IgD-negative memory B cell (primary cell): ENCODE data around the gene GOPC. TPM values are rescaled to one million over a fixed set of nuclear protein-coding genes. Genes with fewer than 3 reads are reported as not detected.
"Not testable (repeated sequence)": the region's sequence is repeated elsewhere in the genome, so short reads cannot be mapped to it uniquely, and the experiment has no call there.

Experiments
- H3K27ac Mint-ChIP-seq, 3 donors: one replicate each; pipeline ENCODE4 v1.8.0; 2020 to 2022; ENCODE audit warnings: mild to moderate bottlenecking in 3 of 3, mixed read lengths in 3 of 3, moderate library complexity in 1 of 3
- H3K27me3 Mint-ChIP-seq: one replicate; pipeline ENCODE4 v1.8.0; 2021; ENCODE audit warnings: mixed read lengths
- H3K36me3 Mint-ChIP-seq: one replicate; pipeline ENCODE4 v1.8.0; 2020; ENCODE audit warnings: mild to moderate bottlenecking, mixed read lengths
- H3K4me1 Mint-ChIP-seq, 3 donors: one replicate each; pipeline ENCODE4 v1.8.0; 2020 to 2022; ENCODE audit warnings: mixed read lengths in 3 of 3, mild to moderate bottlenecking in 1 of 3
- H3K4me3 Mint-ChIP-seq, 4 donors: one replicate each; pipeline ENCODE4 v1.8.0; 2020 to 2022; ENCODE audit warnings: mild to moderate bottlenecking in 4 of 4, mixed read lengths in 4 of 4, moderate library complexity in 3 of 4
- H3K9me3 Mint-ChIP-seq, 3 donors: one replicate each; pipeline ENCODE4 v1.8.0; 2020 to 2021; ENCODE audit warnings: mixed read lengths in 3 of 3, mild to moderate bottlenecking in 1 of 3
- polyA plus RNA-seq: library from polyadenylated mRNA; unstranded; fragments of 300-500 nt; fragmentation: Illumina TruSeq; gene quantifications from one replicate; pipeline ENCODE4 v1.2.3, GENCODE V29; 2021

GOPC gene
- polyA plus RNA-seq, 1 donor from 2014 or later = 12.3 TPM

GRCh38 chr6:117521791-117522502, 80.4 kb downstream of the GOPC start:
- no peak overlapping the region for H3K27ac Mint-ChIP-seq
- peaks cover 9% of the 10 kb centered on the region for H3K27me3 Mint-ChIP-seq
- no peak overlapping the region for H3K4me3 Mint-ChIP-seq
- no peaks in the 10 kb centered on the region for H3K36me3 Mint-ChIP-seq
- no peaks in the 10 kb centered on the region for H3K9me3 Mint-ChIP-seq
- H3K4me1 Mint-ChIP-seq = no peaks in the 10 kb centered on the region

- Mint-ChIP-seq H3K27ac (no peak overlapping the region), H3K4me3 (no peak overlapping the region), H3K9me3 (no peaks in the 10 kb centered on the region), H3K27me3 (peaks cover 6% of the 10 kb centered on the region), H3K4me1 (no peaks in the 10 kb centered on the region), H3K36me3 (no peaks in the 10 kb centered on the region)
These were observed 81.5 kb downstream of the GOPC start for GRCh38 chr6:117520603-117521395.

DNA sequence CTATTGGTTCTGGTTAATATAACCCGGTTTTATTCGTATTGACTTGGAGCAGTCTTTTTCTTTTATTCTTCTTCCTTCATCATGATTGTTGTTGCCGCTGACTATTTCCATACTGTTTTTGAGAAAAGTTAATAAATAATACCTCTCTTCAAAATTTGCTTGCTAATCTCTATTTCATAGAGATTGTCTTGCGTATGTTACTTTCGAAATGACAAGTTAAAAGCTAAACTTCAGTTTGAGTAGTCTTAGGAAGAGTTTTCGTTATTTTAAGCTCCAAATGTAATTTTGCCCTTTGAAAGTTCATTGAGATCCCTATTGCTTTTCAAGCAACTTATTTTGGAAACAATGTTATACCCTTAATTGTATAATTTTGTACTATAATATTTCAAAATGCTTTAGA, 83.4 kb downstream of the GOPC start:
- no peak overlapping the region for H3K4me3 Mint-ChIP-seq
- no peaks in the 10 kb centered on the region for H3K4me1 Mint-ChIP-seq
- peaks cover 4% of the 10 kb centered on the region for H3K27me3 Mint-ChIP-seq
- no peak overlapping the region for H3K27ac Mint-ChIP-seq
- no peaks in the 10 kb centered on the region for H3K9me3 Mint-ChIP-seq
- H3K36me3 Mint-ChIP-seq = no peaks in the 10 kb centered on the region

- not testable (repeated sequence) for H3K4me1 Mint-ChIP-seq, H3K27me3 Mint-ChIP-seq, H3K9me3 Mint-ChIP-seq, H3K27ac Mint-ChIP-seq, H3K36me3 Mint-ChIP-seq
- peak overlapping the region in 1 of 4 donors; percentile 9 for H3K4me3 Mint-ChIP-seq
These were observed 84.3 kb downstream of the GOPC start for GRCh38 chr6:117517995-117518394.

GRCh38 chr6:117515326-117515725, 87.0 kb downstream of the GOPC start:
- no peaks in the 10 kb centered on the region for H3K9me3 Mint-ChIP-seq
- H3K4me1 Mint-ChIP-seq = no peaks in the 10 kb centered on the region

GRCh38 chr6:117514655-117515054, 87.7 kb downstream of the GOPC start:
- peaks cover 4% of the 10 kb centered on the region for H3K27me3 Mint-ChIP-seq
- no peak overlapping the region for H3K27ac Mint-ChIP-seq

More at GRCh38 chr6:117515326-117515725, 87.0 kb downstream of the GOPC start:
- Mint-ChIP-seq H3K27me3 (peaks cover 4% of the 10 kb centered on the region), H3K36me3 (no peaks in the 10 kb centered on the region), H3K27ac (no peak overlapping the region), H3K4me3 (no peak overlapping the region)

DNA sequence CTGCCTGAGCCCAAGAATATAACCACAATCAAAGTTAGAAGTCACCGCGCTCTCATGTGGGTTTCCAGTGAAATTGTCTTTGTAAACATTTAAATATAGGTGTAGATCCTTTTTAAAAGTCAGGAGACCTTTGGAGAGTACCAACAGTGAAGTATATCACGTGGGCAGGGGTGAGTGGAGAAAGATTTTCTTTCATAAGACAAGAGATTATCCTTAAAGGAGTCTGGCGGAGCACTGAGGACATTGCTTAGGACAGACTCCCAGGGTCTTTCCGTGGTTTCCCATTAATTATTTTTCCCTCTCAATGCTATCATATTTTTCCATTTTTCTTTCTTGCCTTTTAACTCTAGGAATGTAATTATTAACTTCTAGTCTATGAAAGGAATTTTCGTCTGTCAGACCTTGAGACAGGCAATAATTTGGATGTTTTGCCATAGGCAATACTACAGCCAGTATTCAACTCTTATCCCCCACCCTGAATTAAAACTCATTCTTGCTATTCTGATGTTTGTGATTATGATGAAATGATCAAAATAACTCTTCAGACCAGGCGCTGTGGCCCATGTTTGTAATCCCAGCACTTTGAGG, 88.4 kb downstream of the GOPC start:
- H3K9me3 Mint-ChIP-seq = no peaks in the 10 kb centered on the region
- H3K27me3 Mint-ChIP-seq = peaks cover 4% of the 10 kb centered on the region
- H3K4me1 Mint-ChIP-seq = no peaks in the 10 kb centered on the region
- no peaks in the 10 kb centered on the region for H3K36me3 Mint-ChIP-seq
- H3K4me3 Mint-ChIP-seq = no peak overlapping the region
- no peak overlapping the region for H3K27ac Mint-ChIP-seq

More at GRCh38 chr6:117514655-117515054, 87.7 kb downstream of the GOPC start:
- no peaks in the 10 kb centered on the region for H3K9me3 Mint-ChIP-seq
- H3K36me3 Mint-ChIP-seq = no peaks in the 10 kb centered on the region
- H3K4me3 Mint-ChIP-seq = no peak overlapping the region
- H3K4me1 Mint-ChIP-seq = no peaks in the 10 kb centered on the region

DNA sequence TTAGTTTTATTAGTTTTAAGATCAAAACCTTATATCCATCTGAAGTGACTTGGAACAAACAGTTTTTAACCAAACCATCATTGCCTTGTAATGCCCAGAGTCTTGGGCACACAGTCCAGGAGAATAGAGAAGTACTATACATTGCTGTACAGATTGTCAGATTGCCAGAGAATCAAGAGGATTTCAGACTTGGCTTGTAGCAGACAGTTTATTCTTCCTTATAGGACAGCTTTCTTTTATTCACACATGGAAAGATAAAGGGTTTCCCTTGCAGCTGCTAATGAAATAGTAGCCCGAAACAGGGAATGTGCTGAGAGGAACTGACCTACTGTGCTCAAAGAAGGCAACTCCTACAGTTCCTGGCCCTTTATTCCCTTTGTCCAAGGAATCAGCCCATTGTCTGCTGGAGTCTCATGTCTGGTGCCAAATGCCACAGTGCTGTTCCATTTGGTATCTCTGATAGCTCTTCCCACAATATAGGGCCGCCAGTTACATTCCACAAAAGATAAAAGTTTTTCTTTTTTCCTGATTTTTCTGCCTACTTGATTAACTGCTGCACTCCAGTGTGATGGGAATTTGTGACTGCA, 89.2 kb downstream of the GOPC start:
- peaks cover 5% of the 10 kb centered on the region for H3K27me3 Mint-ChIP-seq
- H3K4me3 Mint-ChIP-seq = no peak overlapping the region
- no peak overlapping the region for H3K27ac Mint-ChIP-seq
- H3K9me3 Mint-ChIP-seq = no peaks in the 10 kb centered on the region
- H3K36me3 Mint-ChIP-seq = no peaks in the 10 kb centered on the region
- H3K4me1 Mint-ChIP-seq = no peaks in the 10 kb centered on the region

DNA sequence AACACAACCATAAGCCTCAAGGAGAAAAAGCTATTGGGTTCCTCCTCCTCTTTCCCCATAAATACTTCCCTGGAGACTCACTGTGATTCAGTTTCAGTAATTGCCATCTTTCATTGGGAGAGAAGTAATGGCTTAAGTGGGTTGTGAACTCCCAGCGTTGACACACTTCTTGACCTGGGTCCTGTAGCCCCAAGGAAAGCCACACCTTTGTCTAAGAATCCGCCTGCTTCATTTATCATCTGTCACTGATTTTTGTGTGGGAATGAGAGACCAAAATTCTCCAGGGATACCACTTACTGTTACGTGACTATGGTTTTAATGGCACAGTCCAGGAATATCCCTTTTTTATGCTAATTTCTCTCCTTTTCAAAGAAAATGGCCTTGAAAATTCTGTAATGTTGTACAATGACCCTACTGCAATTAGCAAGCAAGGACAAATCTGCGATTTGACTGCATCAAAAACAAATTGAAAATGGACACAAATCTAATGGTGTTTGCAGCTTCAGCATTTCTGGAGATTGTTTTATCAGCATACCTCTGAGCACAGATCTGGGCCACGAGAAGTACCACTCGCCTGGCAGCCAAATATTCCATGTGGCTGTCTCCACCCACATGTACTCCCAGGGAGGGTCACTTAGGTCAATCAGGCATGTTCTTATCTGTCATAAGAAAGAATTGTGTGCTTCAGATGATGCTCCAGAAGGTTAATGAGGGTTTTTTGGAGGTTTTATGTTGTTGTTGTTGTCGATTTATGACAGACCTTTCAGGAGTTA, 90.1 kb downstream of the GOPC start:
- Mint-ChIP-seq H3K36me3 (no peaks in the 10 kb centered on the region), H3K27ac (no peak overlapping the region), H3K4me1 (no peaks in the 10 kb centered on the region), H3K4me3 (no peak overlapping the region), H3K9me3 (no peaks in the 10 kb centered on the region), H3K27me3 (peaks cover 4% of the 10 kb centered on the region)

Other genes starting within 250 kb of the GOPC start
- not detected for gene ROS1, start 176.6 kb downstream of the GOPC start, polyA plus RNA-seq
- gene DCBLD1, start 119.8 kb downstream of the GOPC start, polyA plus RNA-seq = 0.60 TPM
- 12.2 TPM for gene NUS1, start 73.0 kb upstream of the GOPC start, polyA plus RNA-seq